SHP77 treated with DMSO at 0.1 percent for 48 hours (cell line): ENCODE measurements around the gene SH3TC2.

ENCODE experiments used
- DNase-seq: peaks from one replicate; lab custom pipeline; 2025; lab: John Stamatoyannopoulos, UW

The SH3TC2 gene

GRCh38 chr5:149028161-149028560, 34.7 kb downstream of the SH3TC2 start:
- no peak for DNase-seq

GRCh38 chr5:149027636-149028035, 35.2 kb downstream of the SH3TC2 start:
- no peak for DNase-seq

GRCh38 chr5:149024943-149025342, 37.9 kb downstream of the SH3TC2 start:
- no peak for DNase-seq

- no peak for DNase-seq
These were observed 38.4 kb downstream of the SH3TC2 start for GRCh38 chr5:149024477-149024876.

- no peak for DNase-seq
These were observed 40.7 kb downstream of the SH3TC2 start for GRCh38 chr5:149022200-149022599.

GRCh38 chr5:149019679-149020078, 43.2 kb downstream of the SH3TC2 start:
- no peak for DNase-seq

- DNase-seq, result no peak
These were observed 43.9 kb downstream of the SH3TC2 start for GRCh38 chr5:149018909-149019443.

GRCh38 chr5:149017636-149018035, 45.2 kb downstream of the SH3TC2 start:
- DNase-seq, result no peak

GRCh38 chr5:149015561-149015960, 47.3 kb downstream of the SH3TC2 start:
- DNase-seq, result no peak

GRCh38 chr5:149015126-149015525, 47.7 kb downstream of the SH3TC2 start:
- no peak for DNase-seq

GRCh38 chr5:149014571-149015031, 48.3 kb downstream of the SH3TC2 start:
- DNase-seq, result no peak

- DNase-seq, result no peak
These were observed 49.1 kb downstream of the SH3TC2 start for GRCh38 chr5:149013796-149014195.

GRCh38 chr5:149012350-149012749, 50.5 kb downstream of the SH3TC2 start:
- no peak for DNase-seq

- no peak for DNase-seq
These were observed 51.1 kb downstream of the SH3TC2 start for GRCh38 chr5:149011728-149012127.

GRCh38 chr5:149011084-149011483, 51.8 kb downstream of the SH3TC2 start:
- DNase-seq, result no peak

GRCh38 chr5:149007174-149007573, 55.7 kb downstream of the SH3TC2 start:
- DNase-seq, result no peak

GRCh38 chr5:149006426-149006825, 56.4 kb downstream of the SH3TC2 start:
- DNase-seq, result no peak

- DNase-seq, result no peak
These were observed 57.6 kb downstream of the SH3TC2 start for GRCh38 chr5:149005077-149005892.

GRCh38 chr5:149004559-149004958, 58.3 kb downstream of the SH3TC2 start:
- DNase-seq, result no peak

- no peak for DNase-seq
These were observed 59.8 kb downstream of the SH3TC2 start for GRCh38 chr5:149002761-149003689.

GRCh38 chr5:149002053-149002452, 60.8 kb downstream of the SH3TC2 start:
- DNase-seq, result no peak

GRCh38 chr5:149001162-149001561, 61.7 kb downstream of the SH3TC2 start:
- DNase-seq, result no peak

- DNase-seq, result no peak
These were observed 63.1 kb downstream of the SH3TC2 start for GRCh38 chr5:148999741-149000140.
